HFF-Myc (cell line): ENCODE data around the gene TBX4.
"Not testable (repeated sequence)": the region's sequence is repeated elsewhere in the genome, so short reads cannot be mapped to it uniquely, and the experiment has no call there.

Source experiments
- DNase-seq: peaks from one replicate; pipeline ENCODE4 v3.0.0-alpha.2; 2011; ENCODE audit warnings: low read depth; ENCODE audit errors: extremely low read depth
- H3K4me3 ChIP-seq: replicated peaks from 2 replicates; pipeline ENCODE4 v1.5.1; 2011; ENCODE audit warnings: low read depth, mild to moderate bottlenecking, control low read depth, low read length
- CTCF ChIP-seq: IDR thresholded peaks from 2 replicates; pipeline ENCODE4 v1.5.1; 2012; ENCODE audit warnings: mild to moderate bottlenecking, low read depth, low read length, control low read depth; ENCODE audit errors: missing control alignments

TBX4 gene

GRCh38 chr17:61489719-61490490, 37.7 kb downstream of the TBX4 start:
- no peak for DNase-seq
- H3K4me3 ChIP-seq, result no peak overlapping the region
- no peak for TF ChIP-seq CTCF

- TF ChIP-seq CTCF, result no peak
- no peak for DNase-seq
Measured at GRCh38 chr17:61490540-61490975, 38.3 kb downstream of the TBX4 start.

DNA sequence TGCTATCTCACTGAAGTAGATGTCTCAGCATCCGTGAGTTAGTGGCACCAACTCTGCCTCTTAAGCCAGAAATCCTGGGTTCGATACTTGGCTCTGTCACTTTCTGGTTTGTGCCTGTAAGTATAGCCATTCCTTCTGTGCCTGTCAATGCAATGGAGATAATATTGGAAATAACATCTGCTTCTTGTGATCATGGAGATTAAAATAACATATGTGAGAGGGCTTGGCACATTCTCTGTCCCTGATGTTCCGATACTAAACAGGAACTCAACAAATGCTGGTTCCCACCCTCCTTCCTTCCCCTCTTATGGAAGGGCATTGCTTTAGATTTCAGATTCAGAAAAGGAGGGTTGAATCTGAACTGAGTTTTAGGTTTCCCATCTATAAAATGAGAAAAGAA, 39.8 kb downstream of the TBX4 start:
- DNase-seq, result no peak
- no peak overlapping the region for H3K4me3 ChIP-seq
- TF ChIP-seq CTCF, result no peak

More at GRCh38 chr17:61490540-61490975, 38.3 kb downstream of the TBX4 start:
- no peak overlapping the region for H3K4me3 ChIP-seq

GRCh38 chr17:61492759-61493526, 40.7 kb downstream of the TBX4 start:
- no peak for DNase-seq
- no peak for TF ChIP-seq CTCF

DNA sequence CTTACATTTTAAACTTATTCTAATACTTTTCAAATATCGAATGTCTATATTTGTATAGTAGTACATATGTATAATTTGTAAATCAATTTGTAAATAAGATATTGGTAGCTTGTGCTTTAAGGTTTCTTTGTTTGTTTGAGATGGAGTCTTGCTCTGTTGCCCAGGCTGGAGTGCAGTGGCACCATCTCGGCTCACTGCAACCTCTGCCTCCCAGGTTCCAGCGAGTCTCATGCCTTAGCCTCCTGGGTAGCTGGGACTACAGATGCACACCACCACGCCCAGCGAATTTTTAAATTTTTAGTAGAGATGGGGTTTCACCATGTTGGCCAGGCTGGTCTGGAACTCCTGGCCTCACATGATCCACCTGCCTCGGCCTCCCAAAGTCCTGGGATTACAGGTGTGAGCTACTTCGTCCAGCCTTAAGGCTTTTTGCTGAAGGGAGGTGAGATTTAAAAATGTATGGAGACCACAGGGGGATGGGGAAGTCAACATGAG, 41.7 kb downstream of the TBX4 start:
- not testable (repeated sequence) for DNase-seq, H3K4me3 ChIP-seq

More at GRCh38 chr17:61492759-61493526, 40.7 kb downstream of the TBX4 start:
- H3K4me3 ChIP-seq, result no peak overlapping the region

GRCh38 chr17:61494325-61495160, 42.3 kb downstream of the TBX4 start:
- DNase-seq, result no peak
- H3K4me3 ChIP-seq, result no peak overlapping the region
- no peak for TF ChIP-seq CTCF
